ENCODE measurements around the gene MTG1. TPM values are rescaled to one million over a fixed set of nuclear protein-coding genes. Genes with fewer than 3 reads are reported as not detected.

Gene MTG1
- total RNA-seq, 1 donor from 2014 or later = 57.5 TPM

- intact Hi-C loops (cut with DNase I) = no loop called here
- DNase-seq (ENCODE audit: extremely low spot score in 2 of 2) = no peak
- Histone ChIP-seq H3K27me3 (no peaks in the 10 kb centered on the region), H3K4me3 (no peak overlapping the region), H3K27ac (no peak overlapping the region), H3K36me3 (peaks cover 0 to 34% of the 10 kb centered on the region in 2 donors), H3K9me3 (no peaks in the 10 kb centered on the region), H3K4me1 (peaks cover 18% of the 10 kb centered on the region)
- TF ChIP-seq CTCF (IDR thresholded peaks at IDR 0.05) (no peak), POLR2AphosphoS5 (IDR thresholded peaks at IDR 0.05; ENCODE audit: insufficient read depth in 1 of 2, low read depth in 1 of 2) (no peak), POLR2A (IDR thresholded peaks at IDR 0.05) (no peak)
Measured at GRCh38 chr10:133396035-133396624, 2.2 kb downstream of the MTG1 start.

- DNase-seq (ENCODE audit: extremely low spot score in 2 of 2) = no peak
- Histone ChIP-seq H3K4me1 (peaks cover 18% of the 10 kb centered on the region), H3K36me3 (peaks cover 0 to 52% of the 10 kb centered on the region in 2 donors), H3K4me3 (no peak overlapping the region), H3K9me3 (no peaks in the 10 kb centered on the region), H3K27me3 (no peaks in the 10 kb centered on the region), H3K27ac (no peak overlapping the region)
- TF ChIP-seq CTCF (IDR thresholded peaks at IDR 0.05) (no peak), POLR2AphosphoS5 (IDR thresholded peaks at IDR 0.05; ENCODE audit: insufficient read depth in 1 of 2, low read depth in 1 of 2) (no peak), POLR2A (IDR thresholded peaks at IDR 0.05) (no peak)
- intact Hi-C loops (cut with DNase I) = no loop called here
Measured at GRCh38 chr10:133397938-133398337, 4.0 kb downstream of the MTG1 start.

GRCh38 chr10:133399123-133399601 lies 5.2 kb downstream of the MTG1 start:
- Histone ChIP-seq H3K27ac (no peak overlapping the region), H3K36me3 (peaks cover 0 to 52% of the 10 kb centered on the region in 2 donors)
- TF ChIP-seq CTCF (IDR thresholded peaks at IDR 0.05) (no peak), POLR2A (IDR thresholded peaks at IDR 0.05) (no peak), POLR2AphosphoS5 (IDR thresholded peaks at IDR 0.05; ENCODE audit: insufficient read depth in 1 of 2, low read depth in 1 of 2) (no peak)

GRCh38 chr10:133400624-133401424 lies 6.9 kb downstream of the MTG1 start:
- H3K27me3 ChIP-seq = no peaks in the 10 kb centered on the region
- no peaks in the 10 kb centered on the region for H3K4me1 ChIP-seq
- intact Hi-C loops (cut with DNase I) = no loop called here
- no peak for TF ChIP-seq CTCF (IDR thresholded peaks at IDR 0.05)
- TF ChIP-seq POLR2AphosphoS5 (IDR thresholded peaks at IDR 0.05; ENCODE audit: insufficient read depth in 1 of 2, low read depth in 1 of 2) = no peak
- no peak for TF ChIP-seq POLR2A (IDR thresholded peaks at IDR 0.05)
- no peaks in the 10 kb centered on the region for H3K9me3 ChIP-seq
- H3K36me3 ChIP-seq = peaks cover 0 to 52% of the 10 kb centered on the region in 2 donors
- H3K27ac ChIP-seq = no peak overlapping the region
- DNase-seq (ENCODE audit: extremely low spot score in 2 of 2) = no peak
- H3K4me3 ChIP-seq = no peak overlapping the region

More at GRCh38 chr10:133399123-133399601, 5.2 kb downstream of the MTG1 start:
- Histone ChIP-seq H3K9me3 (no peaks in the 10 kb centered on the region), H3K4me1 (peaks cover 12% of the 10 kb centered on the region), H3K4me3 (no peak overlapping the region), H3K27me3 (no peaks in the 10 kb centered on the region)
- intact Hi-C loops (cut with DNase I) = no loop called here
- no peak for DNase-seq (ENCODE audit: extremely low spot score in 2 of 2)

GRCh38 chr10:133401500-133401899 lies 7.5 kb downstream of the MTG1 start:
- Histone ChIP-seq H3K27ac (no peak overlapping the region), H3K4me1 (no peaks in the 10 kb centered on the region), H3K4me3 (no peak overlapping the region), H3K36me3 (peaks cover 0 to 52% of the 10 kb centered on the region in 2 donors), H3K27me3 (no peaks in the 10 kb centered on the region), H3K9me3 (no peaks in the 10 kb centered on the region)
- TF ChIP-seq POLR2A (IDR thresholded peaks at IDR 0.05) (no peak), CTCF (IDR thresholded peaks at IDR 0.05) (no peak), POLR2AphosphoS5 (IDR thresholded peaks at IDR 0.05; ENCODE audit: insufficient read depth in 1 of 2, low read depth in 1 of 2) (no peak)
- intact Hi-C loops (cut with DNase I) = no loop called here
- peak in 1 of 2 donors; percentile 61 for DNase-seq (ENCODE audit: extremely low spot score in 2 of 2)
